Measurements from ENCODE around the gene NCK2. TPM values are rescaled to one million over a fixed set of nuclear protein-coding genes. Genes with fewer than 3 reads are reported as not detected.

NCK2 gene
- polyA plus RNA-seq, 3 donors: 2.5 to 18.2 (median 7.6) TPM

- no peak overlapping the region for H3K4me2 ChIP-seq (replicated peaks; ENCODE audit: extremely low read depth, low read length, poor library complexity, severe bottlenecking)
- peaks cover 4 to 22% (median 11%) of the 10 kb centered on the region in 7 donors for H3K9me3 Mint-ChIP-seq
- H4K20me1 ChIP-seq (ENCODE audit: insufficient read depth, low read length): no peaks in the 10 kb centered on the region
Observed at GRCh38 chr2:105730170-105730569, 14.5 kb upstream of the NCK2 start.

GRCh38 chr2:105731511-105731910 lies 13.2 kb upstream of the NCK2 start:
- H3K4me2 ChIP-seq (replicated peaks; ENCODE audit: extremely low read depth, low read length, poor library complexity, severe bottlenecking): no peak overlapping the region
- no peaks in the 10 kb centered on the region for H4K20me1 ChIP-seq (ENCODE audit: insufficient read depth, low read length)
- no peak overlapping the region for H3K9ac ChIP-seq (ENCODE audit: insufficient read depth, low read length, poor library complexity, severe bottlenecking)
- no peak for TF ChIP-seq CTCF (IDR thresholded peaks at IDR 0.05)
- WGBS (ENCODE audit: insufficient coverage): 32% methylated on average over 2 of the region's 4 CpGs
- Mint-ChIP-seq H3K9me3 (peaks cover 5 to 25% (median 11%) of the 10 kb centered on the region in 7 donors), H3K4me1 (peaks cover 20% of the 10 kb centered on the region), H3K4me3 (no peak overlapping the region), H3K27ac (no peak overlapping the region), H3K36me3 (no peaks in the 10 kb centered on the region), H3K27me3 (ENCODE audit: low read depth in 3 of 3) (peaks cover 2 to 5% (median 3%) of the 10 kb centered on the region in 3 donors)
- no peak for DNase-seq
- intact Hi-C loops (cut with micrococcal nuclease): no loop called here
- no peaks in the 10 kb centered on the region for H3K79me2 ChIP-seq (ENCODE audit: insufficient read depth, low read length)
- H3K4me3 ChIP-seq (replicated peaks in 1 of 3; ENCODE audit: low read depth in 2 of 3, low read length in 3 of 3): no peak overlapping the region
- no peak overlapping the region for H3K27ac ChIP-seq (ENCODE audit: low read depth in 1 of 2, low read length in 2 of 2)
- no peak overlapping the region for H2AFZ ChIP-seq (ENCODE audit: insufficient read depth, low read depth, low read length, poor library complexity, severe bottlenecking)
- peaks cover 0 to 3% of the 10 kb centered on the region in 2 donors for H3K4me1 ChIP-seq (ENCODE audit: control insufficient read depth in 1 of 2, insufficient read depth in 2 of 2, low read length in 2 of 2)
- H3K9me3 ChIP-seq (replicated peaks in 1 of 2; ENCODE audit: control insufficient read depth in 1 of 2, insufficient read depth in 1 of 2, low read length in 2 of 2): peaks cover 7 to 9% of the 10 kb centered on the region in 2 donors
- no peaks in the 10 kb centered on the region for H3K27me3 ChIP-seq (ENCODE audit: control insufficient read depth in 2 of 2, insufficient read depth in 2 of 2, low read length in 2 of 2)
- H3K36me3 ChIP-seq (replicated peaks in 1 of 2; ENCODE audit: control insufficient read depth in 1 of 2, insufficient read depth in 2 of 2, low read length in 2 of 2): no peaks in the 10 kb centered on the region

More at GRCh38 chr2:105730170-105730569, 14.5 kb upstream of the NCK2 start:
- no peaks in the 10 kb centered on the region for H3K36me3 Mint-ChIP-seq
- Histone ChIP-seq H2AFZ (ENCODE audit: insufficient read depth, low read depth, low read length, poor library complexity, severe bottlenecking) (no peak overlapping the region), H3K36me3 (replicated peaks in 1 of 2; ENCODE audit: control insufficient read depth in 1 of 2, insufficient read depth in 2 of 2, low read length in 2 of 2) (no peaks in the 10 kb centered on the region), H3K27me3 (ENCODE audit: control insufficient read depth in 2 of 2, insufficient read depth in 2 of 2, low read length in 2 of 2) (no peaks in the 10 kb centered on the region), H3K9me3 (replicated peaks in 1 of 2; ENCODE audit: control insufficient read depth in 1 of 2, insufficient read depth in 1 of 2, low read length in 2 of 2) (peaks cover 7 to 9% of the 10 kb centered on the region in 2 donors), H3K79me2 (ENCODE audit: insufficient read depth, low read length) (no peaks in the 10 kb centered on the region), H3K27ac (ENCODE audit: low read depth in 1 of 2, low read length in 2 of 2) (no peak overlapping the region), H3K4me1 (ENCODE audit: control insufficient read depth in 1 of 2, insufficient read depth in 2 of 2, low read length in 2 of 2) (peaks cover 0 to 3% of the 10 kb centered on the region in 2 donors), H3K4me3 (replicated peaks in 1 of 3; ENCODE audit: low read depth in 2 of 3, low read length in 3 of 3) (no peak overlapping the region), H3K9ac (ENCODE audit: insufficient read depth, low read length, poor library complexity, severe bottlenecking) (no peak overlapping the region)
- H3K27ac Mint-ChIP-seq: no peak overlapping the region
- H3K4me1 Mint-ChIP-seq: peaks cover 17% of the 10 kb centered on the region
- intact Hi-C loops (cut with micrococcal nuclease): no loop called here
- WGBS (ENCODE audit: insufficient coverage): no CpG with 5 or more reads among the region's 1 CpG
- no peak overlapping the region for H3K4me3 Mint-ChIP-seq
- no peak for TF ChIP-seq CTCF (IDR thresholded peaks at IDR 0.05)
- peaks cover 2 to 3% (median 3%) of the 10 kb centered on the region in 3 donors for H3K27me3 Mint-ChIP-seq (ENCODE audit: low read depth in 3 of 3)
- no peak for DNase-seq

All from CD14-positive monocyte (primary cell).